Fibroblast of skin of right biceps (primary cell): ENCODE measurements around the gene STRIT1.
"Not testable (repeated sequence)": the region's sequence is repeated elsewhere in the genome, so short reads cannot be mapped to it uniquely, and the experiment has no call there.

Experiments
- DNase-seq: peaks from one replicate; pipeline ENCODE4 v3.0.0-alpha.2; 2013

STRIT1 gene

DNA sequence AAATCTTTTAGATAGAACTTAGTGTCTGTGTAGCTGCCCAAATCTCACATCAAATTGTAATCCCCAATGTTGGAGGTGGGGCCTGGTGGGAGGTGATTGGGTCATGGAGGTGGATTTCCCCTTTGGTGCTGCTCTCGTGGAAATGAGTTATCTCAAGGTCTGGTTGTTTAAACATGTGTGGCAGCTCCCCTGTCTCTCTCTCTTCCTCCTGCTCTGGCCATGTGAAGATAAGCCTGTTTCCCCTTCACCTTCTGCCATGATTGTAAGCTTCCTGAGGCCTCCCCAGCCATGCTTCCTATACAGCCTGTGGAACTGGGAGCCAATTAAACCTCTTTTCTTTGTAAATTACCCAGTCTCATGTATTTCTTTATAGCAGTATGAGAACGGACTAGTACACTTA, 30.6 kb downstream of the STRIT1 start:
- not testable (repeated sequence) for DNase-seq

DNA sequence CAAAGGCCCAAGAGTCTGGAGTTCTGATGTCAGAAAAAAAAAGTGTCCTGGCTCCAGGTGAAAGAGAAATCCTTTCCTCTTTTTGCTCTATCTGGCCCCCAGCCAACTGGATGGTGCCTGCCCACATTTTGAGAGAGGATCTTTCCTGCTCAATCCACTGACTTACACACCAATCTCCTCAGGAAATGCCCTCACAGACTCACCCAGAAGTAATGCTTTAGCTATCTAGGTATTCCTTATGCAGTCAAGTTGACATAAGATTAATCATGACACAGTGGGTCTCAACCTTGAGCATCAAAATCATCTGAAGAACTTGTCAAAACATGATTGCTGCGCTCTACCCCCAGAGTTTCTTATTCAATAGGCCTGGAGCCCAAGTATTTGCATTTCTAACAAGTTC, 31.2 kb downstream of the STRIT1 start:
- no peak for DNase-seq

DNA sequence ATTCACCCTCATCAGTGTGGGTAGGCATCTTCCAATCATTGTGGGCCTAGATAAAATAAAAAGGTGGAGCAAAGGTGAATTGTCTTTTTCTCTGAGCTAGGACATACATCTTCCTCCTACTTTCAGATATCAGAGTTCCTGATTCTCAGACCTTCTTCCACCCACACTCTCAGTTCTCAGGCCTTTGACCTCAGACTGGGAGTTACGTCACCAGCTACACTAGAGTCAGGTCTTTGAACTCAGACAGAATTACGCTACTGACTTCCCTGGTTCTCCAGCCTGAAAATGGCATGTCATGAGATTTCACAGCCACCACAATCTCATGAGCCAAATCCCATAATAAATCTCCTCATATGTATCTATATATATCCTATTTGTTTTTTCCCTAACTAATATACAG, 39.0 kb downstream of the STRIT1 start:
- DNase-seq: no peak

DNA sequence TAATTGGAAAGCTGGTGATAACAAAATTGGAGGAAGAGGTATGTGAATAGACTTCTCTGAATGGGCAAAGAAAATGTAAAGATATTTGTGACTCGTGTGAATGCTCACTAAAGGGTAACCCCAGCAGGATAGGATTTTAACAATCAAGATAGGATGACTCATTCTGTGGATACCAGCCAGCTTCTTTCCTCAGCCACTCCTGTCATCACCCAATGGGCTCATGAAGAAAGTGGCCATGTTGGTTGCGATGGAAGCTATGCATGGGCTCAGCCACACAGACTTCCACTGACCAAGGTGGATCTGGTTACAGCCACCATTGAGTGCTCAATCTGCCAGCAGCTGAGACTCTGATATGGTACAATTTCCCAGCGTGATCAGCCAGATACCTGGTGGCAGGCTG, 40.9 kb downstream of the STRIT1 start:
- peak; percentile 88 for DNase-seq

DNA sequence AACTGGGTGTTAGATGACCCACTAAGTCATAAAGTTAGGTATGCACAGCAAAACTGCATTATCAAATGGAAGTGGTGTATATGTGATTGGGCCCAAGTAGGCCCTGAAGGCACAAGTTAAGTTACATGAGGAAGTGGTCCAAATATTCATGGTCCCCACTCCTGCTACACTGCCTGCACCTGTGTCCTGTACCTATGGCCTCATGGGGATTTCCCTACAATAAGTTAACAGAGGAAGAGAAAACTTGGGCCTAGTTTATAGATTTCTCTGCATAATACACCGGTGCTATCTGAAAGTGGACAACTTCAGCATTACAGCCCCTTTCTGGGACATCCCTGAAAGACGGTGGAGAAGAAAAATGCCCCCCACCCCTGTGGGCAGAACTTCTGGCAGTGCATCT, 41.5 kb downstream of the STRIT1 start:
- no peak for DNase-seq

DNA sequence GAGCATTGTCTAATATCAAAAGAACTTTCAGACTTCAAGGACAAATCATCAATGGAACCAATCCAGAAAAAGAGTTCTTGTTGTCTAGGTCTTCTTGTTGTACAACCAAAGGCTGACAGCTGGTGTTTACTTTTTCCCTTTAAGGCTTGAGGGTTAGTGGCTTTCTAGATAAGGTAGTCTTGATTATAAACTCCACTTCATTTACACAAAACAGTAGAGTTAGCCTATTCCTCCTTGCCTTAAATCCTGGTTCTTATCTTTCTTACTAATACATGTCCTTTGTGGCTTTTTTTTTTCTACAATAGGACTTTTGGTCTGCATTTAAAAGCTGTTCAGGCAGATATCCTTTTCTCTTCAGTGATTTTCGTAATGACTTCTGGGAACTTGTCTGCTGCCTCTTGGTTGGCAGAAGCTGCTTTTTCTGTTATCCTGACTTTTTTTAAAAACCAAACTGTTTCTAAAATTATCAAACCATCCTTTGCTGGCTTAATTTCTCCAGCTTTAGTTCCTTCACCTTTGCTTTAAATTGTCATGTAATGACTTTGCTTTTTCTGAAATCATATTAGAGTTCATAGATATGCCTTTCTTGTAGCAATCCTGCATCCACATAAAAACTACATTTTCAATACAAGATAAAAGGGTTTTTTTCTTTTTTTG, 44.8 kb downstream of the STRIT1 start:
- DNase-seq: no peak

DNA sequence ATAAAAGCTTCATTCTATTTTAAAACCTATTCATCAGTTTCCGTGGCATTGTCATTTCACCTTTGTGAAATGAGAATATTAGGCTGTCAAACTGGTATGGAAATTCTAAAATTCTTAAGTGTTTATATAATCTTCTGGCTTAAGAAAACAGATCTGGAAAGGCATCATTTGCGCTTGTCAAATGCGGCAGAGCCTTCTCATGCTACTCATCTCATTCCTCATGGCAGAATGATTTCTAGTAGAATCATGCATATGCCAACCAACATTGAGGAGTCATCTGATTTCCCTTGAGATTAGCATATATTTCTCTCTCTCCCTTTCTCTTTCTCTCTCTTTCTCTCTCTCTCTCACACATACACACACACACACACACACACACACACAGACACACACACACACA, 48.8 kb downstream of the STRIT1 start:
- peak; percentile 4 for DNase-seq

DNA sequence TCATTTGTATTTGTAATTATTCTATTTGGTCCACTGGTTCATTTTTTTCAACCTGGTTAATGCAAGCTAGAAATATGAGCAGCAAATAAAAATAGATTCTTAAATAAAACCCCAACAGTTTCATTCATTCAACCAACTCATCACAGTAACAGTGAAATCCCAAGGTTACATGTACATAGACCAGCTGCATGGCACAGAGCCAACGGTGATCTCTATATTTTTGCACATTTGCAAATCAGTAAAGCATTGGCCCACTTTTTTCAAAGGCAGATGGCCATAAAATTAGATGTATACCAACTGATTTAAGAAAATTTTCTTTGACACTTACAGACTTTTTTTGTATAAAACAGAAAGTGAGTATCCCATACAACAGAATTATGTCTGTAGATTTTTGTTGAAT, 49.3 kb downstream of the STRIT1 start:
- DNase-seq: peak; percentile 7

DNA sequence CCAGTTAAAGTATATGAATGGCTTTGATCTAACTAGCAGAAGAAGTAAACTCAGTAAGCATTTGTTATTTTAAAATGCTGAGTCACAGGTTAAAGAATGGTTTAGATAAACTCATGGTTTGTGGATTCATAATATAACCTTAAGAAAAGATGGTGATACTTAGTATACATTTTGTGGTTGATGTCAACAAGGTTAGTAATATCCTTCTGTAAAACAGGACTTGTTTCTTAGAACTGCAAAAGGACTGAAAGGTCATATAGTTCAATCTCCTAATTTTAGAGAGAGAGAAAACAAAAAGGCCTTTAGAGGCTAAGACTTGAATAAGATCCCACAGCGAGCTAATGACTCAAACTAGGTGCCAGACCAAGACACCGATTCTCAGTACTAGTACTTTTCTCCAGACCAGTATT, 50.0 kb downstream of the STRIT1 start:
- peak; percentile 37 for DNase-seq

DNA sequence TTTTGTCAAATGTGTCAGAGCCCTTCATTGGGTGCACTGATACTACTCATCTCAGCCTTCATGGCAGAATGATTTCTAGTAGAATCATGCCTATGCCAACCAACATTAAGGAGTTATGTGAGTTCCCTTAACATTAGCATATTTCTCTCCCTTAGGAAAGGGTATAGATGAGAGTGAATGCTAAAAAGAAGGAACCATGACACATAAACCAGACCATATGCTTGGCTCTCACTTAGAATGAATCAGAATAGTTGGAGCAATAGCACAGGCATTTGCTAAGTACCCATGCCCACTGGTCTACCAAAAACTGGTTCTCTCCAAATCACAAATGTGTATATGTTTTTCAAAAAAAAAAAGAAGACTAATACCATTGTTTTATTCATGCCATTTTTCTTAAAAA, 51.1 kb downstream of the STRIT1 start:
- DNase-seq: peak; percentile 69

DNA sequence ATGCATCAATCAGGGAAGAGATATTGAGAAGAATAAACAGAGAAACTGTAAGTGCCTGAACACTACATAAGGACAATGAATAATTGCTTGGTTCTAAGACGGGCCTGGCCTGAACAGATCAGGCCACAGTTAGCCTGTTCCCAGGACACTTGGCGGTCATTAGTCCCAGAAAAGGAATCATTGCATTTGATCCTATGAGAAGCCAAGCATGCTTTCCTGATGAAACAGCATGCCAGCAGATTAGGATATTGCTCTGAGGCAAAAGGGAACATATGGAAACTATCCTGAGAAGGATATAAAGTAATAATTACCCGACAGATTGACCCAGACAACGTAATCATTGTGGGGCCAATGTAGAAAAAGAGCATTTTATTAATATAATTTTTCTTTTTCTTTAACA, 51.9 kb downstream of the STRIT1 start:
- peak; percentile 89 for DNase-seq
